CD4-positive, alpha-beta T cell treated with Interleukin-17A for 4 hours (primary cell): ENCODE data around the gene FCGR2B.
A peak's percentile ranks its signal among the peaks of the same experiment; 100 is the strongest.
"Not testable (repeated sequence)": the region's sequence is repeated elsewhere in the genome, so short reads cannot be mapped to it uniquely, and the experiment has no call there.

Source experiments
- DNase-seq: peaks from one replicate; pipeline ENCODE4 v3.0.0-alpha.2; 2020; ENCODE audit warnings: mixed read lengths

FCGR2B gene

DNA sequence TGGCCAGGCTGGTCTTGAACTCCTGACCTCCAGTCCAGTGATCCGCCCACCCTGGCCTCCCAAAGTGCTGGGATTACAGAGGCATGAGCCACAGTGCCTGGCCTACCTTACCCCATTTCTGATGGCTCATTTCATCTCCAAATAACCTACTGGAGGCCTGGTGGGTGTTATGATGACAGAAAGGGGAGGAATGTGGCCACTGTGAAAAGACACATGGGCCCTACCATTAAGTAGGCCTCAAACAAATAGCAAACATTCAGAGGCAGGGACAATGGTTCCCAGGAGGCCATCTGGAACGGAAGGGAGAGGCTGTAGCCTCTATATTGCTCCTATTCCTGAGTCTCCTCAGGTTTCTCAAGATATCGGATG, 43.2 kb downstream of the FCGR2B start:
- no peak for DNase-seq

DNA sequence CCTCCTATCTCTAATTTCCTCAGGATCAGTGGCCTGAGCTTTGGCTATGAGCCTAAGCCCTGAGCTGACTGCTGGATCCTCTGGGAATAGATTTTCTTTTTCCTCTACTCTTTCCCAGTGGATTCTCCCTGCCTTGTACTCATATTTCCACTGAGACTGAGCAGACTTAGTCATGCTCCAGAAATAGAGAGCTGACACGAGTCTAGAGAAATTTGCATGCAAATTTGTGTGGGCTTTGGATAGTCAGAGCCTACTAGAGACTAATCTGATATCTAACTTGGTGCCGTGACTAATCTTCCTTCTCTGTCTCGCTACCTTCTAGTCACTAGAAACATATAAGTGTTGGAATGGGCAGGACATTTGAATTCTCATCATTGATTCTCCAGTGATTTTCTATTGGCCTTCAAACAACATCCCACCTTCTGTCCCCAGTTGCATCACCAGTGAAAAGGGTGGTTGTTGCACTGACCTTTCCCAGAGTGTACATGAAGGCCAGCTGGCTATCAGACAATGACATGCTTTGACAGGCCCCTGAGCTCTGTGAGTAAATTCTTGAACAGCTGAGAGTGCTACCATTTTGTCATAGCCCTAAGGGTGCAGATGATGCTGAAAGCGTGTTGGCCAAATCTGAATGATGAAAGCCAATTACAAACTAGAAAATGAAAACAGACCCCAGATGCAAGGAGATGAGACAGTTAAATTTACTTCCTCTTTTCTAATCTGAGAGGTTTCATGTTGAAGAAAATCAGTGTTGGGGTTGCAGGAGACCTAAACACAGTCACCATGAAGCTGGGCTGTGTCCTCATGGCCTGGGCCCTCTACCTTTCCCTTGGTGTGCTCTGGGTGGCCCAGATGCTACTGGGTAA, 43.8 kb downstream of the FCGR2B start, which contains the start of gene FCRLA:
TSS of gene FCRLA (plus strand) at position 748 of the 866 bp plus-strand sequence. CDS start at position 784, 36 bp downstream.
- DNase-seq = no peak

DNA sequence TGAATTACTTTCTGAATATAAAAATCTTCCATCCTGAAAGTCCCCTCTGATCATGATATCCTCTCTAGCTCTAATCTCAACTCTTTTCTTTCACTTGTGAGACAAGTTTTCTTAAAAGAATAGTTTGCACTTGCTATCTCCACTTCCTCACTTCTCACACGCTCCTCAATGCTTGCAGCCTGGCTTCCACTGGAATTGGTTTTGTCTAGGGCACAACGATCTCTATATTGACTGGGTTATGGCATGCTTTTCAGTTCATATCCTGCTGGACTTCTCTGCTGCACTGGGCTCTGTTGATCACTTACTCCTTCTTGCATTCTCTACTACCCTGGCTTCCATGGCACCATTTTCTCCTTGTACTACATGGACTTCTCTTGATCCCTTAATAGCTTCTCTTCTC, 44.6 kb downstream of the FCGR2B start:
- DNase-seq = no peak

DNA sequence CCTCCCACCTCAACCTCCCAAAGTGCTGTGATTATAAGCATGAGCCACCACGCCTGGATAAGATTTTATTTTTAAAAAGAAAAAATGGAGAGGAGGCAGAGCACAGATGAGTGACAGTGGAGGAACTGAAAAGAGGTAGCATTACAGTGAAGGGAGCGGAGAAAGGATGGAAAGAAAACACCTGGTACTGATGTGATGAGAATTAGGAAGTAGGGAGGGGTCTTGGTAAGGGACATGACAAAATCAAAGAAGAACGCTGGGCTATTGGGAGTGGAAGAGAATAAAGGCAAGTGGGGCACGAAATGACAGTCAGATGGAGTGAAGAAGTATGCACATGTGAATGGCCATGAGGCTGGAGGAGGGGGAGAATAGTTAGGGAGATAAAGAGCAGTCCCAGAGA, 46.4 kb downstream of the FCGR2B start:
- no peak for DNase-seq

DNA sequence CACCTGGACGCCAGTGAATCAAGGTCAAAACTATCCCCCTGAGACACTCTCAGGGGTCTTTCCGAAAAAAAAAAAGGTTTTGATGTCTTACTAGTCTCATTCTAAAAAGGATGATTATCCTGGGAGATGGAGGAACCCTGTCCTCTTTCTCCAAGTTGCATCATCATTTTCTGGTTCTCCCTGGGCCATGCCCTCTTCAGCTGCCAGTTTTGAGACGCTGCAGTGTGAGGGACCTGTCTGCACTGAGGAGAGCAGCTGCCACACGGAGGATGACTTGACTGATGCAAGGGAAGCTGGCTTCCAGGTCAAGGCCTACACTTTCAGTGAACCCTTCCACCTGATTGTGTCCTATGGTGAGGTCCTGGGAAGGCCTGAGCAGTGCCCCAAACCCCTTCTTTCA, 47.6 kb downstream of the FCGR2B start:
- no peak for DNase-seq

DNA sequence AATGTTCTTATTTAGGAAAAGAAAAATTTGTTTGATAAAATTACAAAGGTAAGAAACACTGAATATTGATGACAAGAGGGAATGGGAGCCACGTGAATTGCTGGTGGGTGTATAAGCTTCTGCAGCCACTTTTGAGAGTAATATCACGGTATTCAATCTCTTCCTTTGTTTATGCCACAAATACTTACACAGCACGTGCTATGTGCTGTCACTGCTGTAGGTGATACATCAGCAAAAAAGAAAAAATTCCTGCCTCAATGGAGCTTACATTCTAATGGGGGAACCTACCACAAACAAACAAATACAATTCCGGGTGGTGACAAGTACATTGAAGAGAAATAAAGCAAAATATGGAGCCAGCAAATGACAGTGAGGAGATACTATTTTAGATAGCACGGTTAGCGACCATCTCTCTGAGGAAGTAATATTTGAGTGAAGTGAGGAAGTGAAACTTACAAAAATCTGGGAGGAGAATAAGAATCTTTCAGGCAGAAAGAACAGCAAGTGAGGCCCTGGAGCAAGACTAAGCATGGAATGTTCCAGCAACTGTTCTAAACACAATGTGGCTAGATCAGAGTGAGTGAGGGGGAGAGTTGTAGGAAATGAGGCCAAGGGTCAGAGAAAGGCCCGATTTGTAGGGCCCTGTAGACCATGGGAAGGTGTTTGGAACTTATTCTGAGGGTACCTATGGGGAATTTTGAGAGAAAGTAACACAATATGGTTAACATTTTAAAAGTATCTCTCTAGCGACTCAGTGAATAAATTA, 55.8 kb downstream of the FCGR2B start:
- DNase-seq = no peak

DNA sequence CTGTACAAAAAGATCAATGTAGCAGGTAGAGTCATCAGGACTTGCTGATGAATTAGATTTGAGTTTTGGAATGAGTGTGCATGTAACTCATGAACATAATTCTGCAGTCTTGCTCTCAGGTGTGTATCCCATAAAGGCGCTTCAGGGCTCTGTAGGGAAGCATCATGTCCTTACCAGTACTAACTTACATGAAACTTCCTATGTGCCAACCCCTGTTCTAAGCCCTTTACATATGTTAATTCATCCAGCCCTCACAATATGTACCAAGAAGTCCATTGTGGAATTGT, 56.3 kb downstream of the FCGR2B start:
- DNase-seq = no peak

DNA sequence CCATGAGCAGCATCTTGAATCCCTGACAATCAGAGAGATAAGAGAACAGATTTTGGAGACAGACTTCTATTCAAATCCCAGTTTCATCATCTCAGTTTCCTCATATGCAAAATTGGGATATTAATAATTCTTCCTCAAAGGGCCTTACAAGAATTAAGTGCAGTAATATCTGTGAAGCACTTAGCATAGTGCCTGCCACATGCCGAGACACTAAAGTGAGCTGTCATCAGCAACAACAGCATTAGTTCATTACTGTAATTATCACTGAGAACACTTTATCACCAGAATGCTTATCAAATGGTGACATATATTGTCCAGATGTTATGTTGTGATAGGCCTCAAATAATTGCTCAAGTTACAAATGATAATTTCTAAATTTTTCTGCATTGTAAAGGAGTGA, 57.5 kb downstream of the FCGR2B start:
- DNase-seq = no peak

DNA sequence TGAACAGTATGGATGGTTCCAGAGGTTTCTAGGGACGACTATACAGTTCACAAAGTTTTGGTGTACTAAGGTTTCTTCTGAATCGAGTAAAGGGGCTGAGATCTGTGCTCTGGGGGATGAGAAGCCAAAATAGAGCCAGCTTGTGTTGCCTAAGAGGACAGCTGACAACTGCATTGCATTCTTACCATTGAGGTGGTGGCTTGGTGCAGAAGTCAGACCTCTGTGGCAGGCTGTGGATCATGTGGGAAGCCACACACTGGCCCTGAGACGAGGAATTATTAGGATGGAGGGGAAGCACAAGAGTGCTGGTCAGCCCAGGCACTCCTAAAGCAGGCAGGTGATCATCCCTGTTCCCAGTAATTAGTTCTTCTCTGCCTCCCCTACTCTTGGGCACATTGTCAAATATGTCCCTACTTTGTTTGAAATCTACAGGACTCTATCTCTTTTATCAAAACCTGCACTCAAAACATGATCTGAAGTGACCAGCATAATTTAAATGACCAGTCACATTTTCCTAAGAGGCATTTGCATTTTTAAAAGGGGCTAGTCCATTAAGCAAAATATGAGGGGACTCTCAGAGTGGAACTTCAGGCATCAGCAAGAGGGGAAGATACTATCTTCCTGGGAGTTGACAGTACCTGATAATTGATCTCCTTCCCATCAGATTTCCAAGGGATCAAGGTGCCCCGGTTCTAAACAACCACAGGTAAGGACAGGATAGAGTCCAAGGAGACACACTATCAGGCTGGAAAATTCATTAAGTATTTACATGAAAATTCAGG, 58.2 kb downstream of the FCGR2B start, which contains the start of gene FCRLB:
TSS of gene FCRLB (plus strand) at position 589 of the 782 bp plus-strand sequence. CDS start 1,129 bp downstream, outside the sequence.
- no peak for DNase-seq

DNA sequence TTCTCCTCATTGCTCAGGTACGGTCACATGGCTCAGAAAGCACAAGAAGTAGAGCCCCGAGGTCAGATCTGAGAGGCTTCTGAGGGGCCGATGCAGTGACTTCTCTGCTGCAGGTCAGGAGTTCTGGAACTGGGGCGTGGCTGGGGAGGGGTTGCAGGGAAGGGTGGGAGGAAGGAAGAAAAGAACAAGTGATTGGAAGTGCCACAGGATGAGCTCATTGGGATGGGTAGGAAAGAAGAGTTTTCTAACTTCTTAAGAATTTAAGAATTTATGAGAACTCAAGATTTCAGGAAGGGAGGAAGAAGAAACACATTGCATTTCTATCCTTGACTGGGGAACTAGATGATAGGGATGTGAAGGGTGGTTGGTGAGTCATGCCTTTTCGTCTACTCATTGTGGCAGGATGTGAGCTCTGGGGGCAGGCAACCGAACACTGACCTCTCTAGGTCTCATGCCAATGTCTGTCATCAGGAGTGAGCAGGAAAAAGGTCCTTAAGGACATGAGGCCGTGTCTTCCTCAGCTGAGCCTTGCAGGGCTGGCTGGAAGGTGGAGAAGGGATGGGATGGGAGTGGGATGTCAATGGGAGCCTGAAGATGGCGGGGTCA, 58.9 kb downstream of the FCGR2B start:
- DNase-seq = no peak

DNA sequence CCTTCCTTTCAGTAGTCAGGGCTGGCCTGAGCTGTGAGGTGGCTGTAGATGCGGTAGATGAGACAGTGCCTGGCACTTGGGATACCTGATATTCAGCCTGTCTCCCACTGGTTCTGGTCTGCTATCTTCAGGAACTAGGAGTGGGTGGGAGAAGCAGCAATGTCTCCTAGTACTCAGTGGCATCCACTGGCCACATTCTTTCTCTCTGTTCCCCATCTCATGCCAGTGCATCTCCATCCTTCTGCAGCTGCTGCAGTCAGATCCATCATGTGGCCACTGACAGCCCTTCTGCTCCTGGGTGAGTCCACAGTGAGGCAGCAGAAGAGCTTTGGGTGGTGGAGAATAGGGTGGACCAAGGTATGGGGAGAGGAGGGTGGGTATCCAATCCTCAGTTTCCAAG, 59.5 kb downstream of the FCGR2B start:
- no peak for DNase-seq

DNA sequence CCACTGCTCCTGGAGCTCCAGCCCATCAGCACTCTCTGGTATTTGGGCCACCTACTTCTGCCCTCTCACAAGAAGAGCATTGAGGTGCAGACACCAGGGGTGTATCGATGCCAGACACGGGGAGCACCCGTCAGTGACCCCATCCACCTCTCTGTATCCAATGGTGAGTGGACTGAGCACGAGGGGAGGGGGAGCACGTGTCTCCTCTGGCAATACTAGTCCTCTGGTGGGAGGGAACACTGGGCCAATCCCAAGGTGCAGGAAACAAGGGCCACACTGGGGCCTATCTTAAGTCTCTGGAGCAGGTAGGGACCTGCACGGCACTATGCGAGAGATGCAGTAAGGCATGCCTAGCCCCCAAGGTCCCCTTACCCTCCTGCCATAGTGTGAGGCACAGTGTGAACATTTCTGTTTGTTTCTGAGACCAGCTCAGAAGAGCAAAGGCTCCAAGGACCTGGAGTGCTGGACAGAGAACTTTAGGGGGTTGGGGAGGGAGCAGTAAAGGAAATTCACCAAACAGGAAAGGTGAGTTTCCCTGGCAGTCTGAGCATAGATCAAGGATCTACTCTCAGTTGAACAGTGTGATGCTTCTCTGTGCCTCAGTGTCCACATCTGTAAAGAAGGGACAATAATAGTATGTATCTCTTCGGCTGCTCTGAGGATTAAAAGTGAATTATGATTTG, 60.7 kb downstream of the FCGR2B start:
- no peak for DNase-seq

DNA sequence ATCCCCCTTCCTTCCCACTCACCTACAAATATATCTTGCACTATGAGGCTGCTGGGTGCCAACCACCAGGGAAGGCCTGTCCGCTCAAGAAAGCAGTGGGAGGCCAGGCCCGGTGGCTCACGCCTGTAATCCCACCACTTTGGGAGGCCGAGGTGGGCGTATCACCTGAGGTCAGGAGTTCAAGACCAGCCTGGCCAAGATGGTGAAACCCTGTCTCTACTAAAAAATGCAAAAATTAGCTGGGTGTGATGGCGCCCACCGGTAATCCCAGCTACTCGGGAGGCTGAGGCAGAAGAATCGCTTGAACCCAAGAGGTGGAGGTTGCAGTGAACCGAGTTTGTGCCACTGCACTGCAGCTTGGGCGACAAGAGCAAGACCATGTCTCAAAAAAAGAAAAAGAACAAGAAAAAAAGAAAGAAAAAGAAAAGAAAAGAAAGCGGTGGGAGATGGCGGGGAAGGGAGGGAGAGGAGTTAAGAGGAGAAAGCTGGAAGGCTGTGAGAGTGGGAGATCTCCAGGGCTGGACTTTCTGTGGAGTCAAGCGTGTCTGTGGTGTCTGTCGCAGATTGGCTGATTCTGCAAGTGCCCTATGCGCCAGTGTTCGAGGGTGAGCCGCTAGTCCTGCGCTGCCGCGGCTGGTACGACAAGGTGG, 62.4 kb downstream of the FCGR2B start:
- not testable (repeated sequence) for DNase-seq

DNA sequence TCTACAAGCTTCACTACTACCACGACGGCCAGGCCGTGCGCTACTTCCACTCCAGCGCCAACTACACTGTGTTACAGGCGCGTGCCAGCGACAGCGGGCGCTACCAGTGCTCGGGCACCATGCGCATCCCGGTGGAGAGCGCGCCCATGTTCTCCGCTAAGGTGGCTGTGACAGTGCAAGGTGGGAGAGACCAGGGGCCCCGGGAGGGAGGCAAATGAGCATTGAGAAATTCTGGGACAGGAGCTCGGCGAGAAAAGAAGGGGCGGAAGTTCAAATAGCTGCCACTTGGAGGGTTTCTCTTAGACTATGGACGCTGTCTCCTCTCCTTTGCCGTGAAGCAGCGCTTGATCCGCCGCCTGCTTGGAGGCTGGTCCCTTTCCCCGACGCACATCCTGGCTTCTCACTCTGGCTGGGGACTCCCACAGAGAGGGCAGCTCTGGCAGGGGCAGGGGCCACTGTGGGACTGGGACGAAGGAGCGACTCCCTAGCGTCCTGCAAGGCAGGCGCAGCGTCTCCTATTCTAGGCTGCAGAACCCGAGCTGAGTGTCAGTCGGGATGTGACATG, 63.0 kb downstream of the FCGR2B start:
- peak; percentile 56 for DNase-seq

DNA sequence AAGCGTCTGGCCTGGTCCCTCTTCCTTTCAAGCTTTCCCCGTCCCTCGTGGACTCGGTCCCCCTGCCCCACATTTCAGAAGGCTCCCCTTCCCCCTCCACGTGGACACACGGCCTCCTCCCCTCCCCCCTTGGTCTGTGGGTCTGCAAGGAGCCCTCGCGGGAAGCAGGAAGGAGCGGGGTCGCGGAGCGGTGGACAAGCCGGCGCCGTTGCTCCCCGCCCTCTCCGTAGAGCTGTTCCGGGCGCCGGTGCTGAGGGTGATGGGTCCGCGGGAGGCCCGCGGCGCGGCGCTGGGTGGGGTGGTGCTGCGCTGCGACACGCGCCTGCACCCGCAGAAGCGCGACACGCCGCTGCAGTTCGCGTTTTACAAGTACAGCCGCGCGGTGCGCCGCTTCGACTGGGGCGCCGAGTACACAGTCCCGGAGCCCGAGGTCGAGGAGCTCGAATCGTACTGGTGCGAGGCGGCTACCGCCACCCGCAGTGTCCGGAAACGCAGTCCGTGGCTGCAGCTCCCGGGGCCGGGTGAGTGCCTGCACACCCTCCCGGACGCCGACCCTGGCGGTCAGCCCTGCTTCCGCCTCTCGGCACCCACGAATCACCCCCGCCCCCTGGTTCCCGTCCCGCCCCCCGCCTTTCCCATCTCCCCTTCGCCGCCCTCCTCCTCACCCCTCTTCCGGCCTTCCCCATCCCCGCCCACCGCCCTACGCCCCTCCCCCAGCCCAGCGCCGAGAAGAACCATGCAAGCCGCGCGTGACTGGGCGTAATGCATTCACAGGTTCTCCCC, 63.7 kb downstream of the FCGR2B start:
- peak; percentile 88 for DNase-seq

DNA sequence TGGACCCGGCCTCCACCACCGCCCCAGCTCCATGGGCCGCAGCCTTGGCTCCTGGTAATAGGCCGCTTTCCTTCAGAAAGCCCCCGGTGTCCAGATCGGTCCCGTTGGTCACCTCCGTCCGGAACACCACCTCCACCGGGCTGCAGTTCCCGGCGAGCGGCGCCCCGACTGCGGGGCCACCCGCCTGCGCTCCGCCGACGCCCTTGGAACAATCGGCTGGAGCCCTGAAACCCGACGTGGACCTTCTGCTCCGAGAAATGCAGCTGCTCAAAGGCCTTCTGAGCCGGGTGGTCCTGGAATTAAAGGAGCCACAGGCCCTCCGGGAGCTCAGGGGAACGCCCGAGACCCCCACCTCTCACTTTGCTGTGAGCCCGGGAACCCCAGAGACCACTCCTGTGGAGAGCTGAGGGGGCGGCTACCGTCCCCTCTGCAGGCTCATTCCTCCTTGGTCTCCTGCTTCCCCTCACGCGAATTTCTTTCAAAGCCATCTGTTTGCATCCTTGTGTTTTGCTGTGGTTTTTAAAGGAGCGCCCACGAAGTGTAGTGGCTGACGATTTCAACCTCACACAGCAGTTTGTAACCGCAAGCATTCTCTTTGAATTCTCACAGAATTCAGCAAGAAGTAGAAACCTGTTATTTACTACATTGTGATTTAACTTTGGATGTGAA, 64.4 kb downstream of the FCGR2B start:
- peak; percentile 61 for DNase-seq
